K562 (cell line): ENCODE measurements around the gene TEX101. TPM values are rescaled to one million over a fixed set of nuclear protein-coding genes. Genes with fewer than 3 reads are reported as not detected.

Source experiments
- ATAC-seq: fragments of 200-7000 bp; cut with Tn5 transposase; 3 replicates; pipeline ENCODE4 v1.9.1; 2020; ENCODE audit warnings: moderate library complexity
- BruUV-seq: library from RNA; stranded (reverse); fragments of 400-500 nt; replicated peaks from 2 replicates; lab custom pipeline; 2021; lab: Mats Ljungman, UMichigan
- CTCF ChIA-PET: fragments of 300-600 bp; formaldehyde crosslinking; extraction: SDS; loops from one replicate; lab custom pipeline; 2021; ENCODE audit warnings: low intra/inter-chr PET ratio; lab: Yijun Ruan, JAX
- POLR2A ChIA-PET: fragments of 300-600, 350-650 bp; sonication (Branson Sonifier 250); formaldehyde crosslinking; extraction: SDS; loops from one replicate; lab custom pipeline; 2021; ENCODE audit warnings: antibody characterized with exemption, inconsistent platforms; lab: Yijun Ruan, JAX
- DNase-seq, 4 experiments: peaks; one replicate each; pipeline versions ENCODE4 v3.0.0 to v3.0.0-alpha.2; 2011 to 2018; ENCODE audit warnings: low spot score in 3 of 4, mixed read lengths in 3 of 4; ENCODE audit errors: extremely low read depth in 1 of 4
- FAIRE-seq: peaks from 2 replicates; lab custom pipeline; 2011; peaks lifted over from hg19 to GRCh38; lab: Jason Lieb, UNC
- H2AFZ ChIP-seq: 2 replicates; pipeline ENCODE4 v1.6.0; 2011; ENCODE audit warnings: low read depth, low read length, control low read depth, inconsistent platforms
- H3K27ac ChIP-seq: fragments of 200-600 bp; 3 replicates; pipeline ENCODE4 v1.8.0; 2011; ENCODE audit warnings: low read depth, mild to moderate bottlenecking, control low read depth, inconsistent platforms, low read length, moderate library complexity, mixed read lengths; ENCODE audit errors: extremely low read depth
- H3K27me3 ChIP-seq, 2 experiments: fragments of 300-600 bp in 1 of 2; 2 replicates in 1 of 2; 3 replicates in 1 of 2; pipeline versions ENCODE4 v1.6.0 to v1.8.0; 2011; ENCODE audit warnings: inconsistent platforms in 2 of 2, low read length in 2 of 2, mild to moderate bottlenecking in 1 of 2, mixed read lengths in 1 of 2, moderate library complexity in 1 of 2; ENCODE audit not compliant: control insufficient read depth in 2 of 2, insufficient read depth in 2 of 2
- H3K36me3 ChIP-seq: fragments of 300-600 bp; 3 replicates; pipeline ENCODE4 v1.8.0; 2011; ENCODE audit warnings: mild to moderate bottlenecking, low read length, inconsistent platforms; ENCODE audit not compliant: control insufficient read depth, insufficient read depth
- H3K4me1 ChIP-seq, 2 experiments: fragments of 200-600 bp in 1 of 2; replicated peaks in 1 of 2; 2 replicates in 1 of 2; 3 replicates in 1 of 2; pipeline versions ENCODE4 v1.5.1 to v1.8.0; 2011; ENCODE audit warnings: inconsistent platforms in 2 of 2, low read length in 2 of 2, mild to moderate bottlenecking in 1 of 2, mixed read lengths in 1 of 2, moderate library complexity in 1 of 2; ENCODE audit not compliant: control insufficient read depth in 2 of 2, insufficient read depth in 2 of 2
- H3K4me2 ChIP-seq: 2 replicates; pipeline ENCODE4 v1.6.1; 2011; ENCODE audit warnings: low read length, control low read depth, inconsistent platforms, mixed read lengths; ENCODE audit not compliant: insufficient read depth
- H3K4me3 ChIP-seq: fragments of 200-600 bp; sonication (generic), shearing (Covaris generic); 2 replicates; pipeline ENCODE4 v1.5.1; 2016; ENCODE audit warnings: control low read depth, inconsistent platforms
- H3K79me2 ChIP-seq: fragments of 200-600 bp; 3 replicates; pipeline ENCODE4 v1.8.0; 2011; ENCODE audit warnings: low read length, inconsistent platforms; ENCODE audit not compliant: control insufficient read depth, insufficient read depth
- H3K9ac ChIP-seq, 2 experiments: 2 replicates each; pipeline versions ENCODE4 v1.6.0 to v1.6.1; 2011; ENCODE audit warnings: low read depth in 2 of 2, low read length in 2 of 2, control low read depth in 1 of 2, inconsistent platforms in 1 of 2, mild to moderate bottlenecking in 1 of 2, mixed read lengths in 1 of 2; ENCODE audit not compliant: insufficient read depth in 1 of 2
- H3K9me1 ChIP-seq: one replicate; pipeline ENCODE4 v1.6.0; 2011; ENCODE audit warnings: inconsistent platforms, mild to moderate bottlenecking, low read length, moderate library complexity; ENCODE audit not compliant: control insufficient read depth, insufficient read depth
- H3K9me3 ChIP-seq: replicated peaks from 2 replicates; pipeline ENCODE4 v1.5.1; 2011; ENCODE audit warnings: low read depth, low read length, inconsistent platforms; ENCODE audit not compliant: control insufficient read depth, insufficient read depth
- H4K20me1 ChIP-seq: replicated peaks from 2 replicates; pipeline ENCODE4 v1.6.1; 2011; ENCODE audit warnings: low read length, inconsistent platforms, mixed read lengths; ENCODE audit not compliant: control insufficient read depth, insufficient read depth
- ARID1B ChIP-seq: fragments of 450-650 bp; IDR thresholded peaks from 2 replicates; pipeline ENCODE4 v1.6.1; 2016; ENCODE audit warnings: antibody characterized with exemption, mild to moderate bottlenecking, inconsistent platforms
- BACH1 ChIP-seq: fragments of 200-800 bp; sonication (Bioruptor generic); IDR thresholded peaks from 2 replicates; pipeline ENCODE4 v1.6.1; 2016; ENCODE audit warnings: missing genetic modification characterization, missing compliant biosample characterization
- CBFA2T2 ChIP-seq: fragments of 450-650 bp; conservative IDR thresholded peaks from 2 replicates; pipeline ENCODE4 v1.6.1; 2017; ENCODE audit warnings: mild to moderate bottlenecking
- DACH1 ChIP-seq: fragments of 450-650 bp; IDR thresholded peaks from 2 replicates; pipeline ENCODE4 v1.6.1; 2018; ENCODE audit not compliant: partially characterized antibody
- DPF2 ChIP-seq: fragments of 450-650 bp; IDR thresholded peaks from 2 replicates; pipeline ENCODE4 v1.6.1; 2016
- KAT2B ChIP-seq: IDR thresholded peaks from one replicate; pipeline ENCODE4 v1.6.1; 2012; ENCODE audit warnings: low read depth, mild to moderate bottlenecking, control low read depth, inconsistent platforms, low read length, moderate library complexity
- KDM1A ChIP-seq, 2 experiments: fragments of 450-650 bp; IDR thresholded peaks; 2 replicates each; pipeline ENCODE4 v1.6.1; 2016; ENCODE audit warnings: mild to moderate bottlenecking in 2 of 2
- MAFK ChIP-seq: IDR thresholded peaks from 2 replicates; pipeline ENCODE4 v1.6.1; 2011; ENCODE audit warnings: low read length, improper control_type of control experiment
- POLR2A ChIP-seq: fragments of 450-650 bp; conservative IDR thresholded peaks from 2 replicates; pipeline ENCODE4 v1.6.1; 2016
- SLC30A9 ChIP-seq: fragments of 250-450 bp; sonication (Bioruptor Pico); IDR thresholded peaks from 2 replicates; pipeline ENCODE4 v1.8.0; 2022; ENCODE audit warnings: mild to moderate bottlenecking, moderate library complexity
- SOX6 ChIP-seq: fragments of 450-650 bp; IDR thresholded peaks from 2 replicates; pipeline ENCODE4 v1.6.1; 2014; ENCODE audit warnings: mild to moderate bottlenecking
- SREBF2 ChIP-seq: sonication (generic); formaldehyde crosslinking; IDR thresholded peaks from 2 replicates; pipeline ENCODE4 v1.4.0; 2020; ENCODE audit warnings: mild to moderate bottlenecking, missing genetic modification reagents
- TBP ChIP-seq: optimal IDR thresholded peaks from 2 replicates; pipeline ENCODE3; 2011; ENCODE audit warnings: low read depth, low read length, improper control_type of control experiment
- TFAM ChIP-seq: fragments of 250-450 bp; sonication (Bioruptor Pico); conservative IDR thresholded peaks from 2 replicates; pipeline ENCODE4 v1.5.0; 2021; ENCODE audit warnings: mild to moderate bottlenecking, moderate library complexity
- ZNF121 ChIP-seq: sonication (generic); formaldehyde crosslinking; conservative IDR thresholded peaks from 2 replicates; pipeline ENCODE4 v1.8.0; 2022; ENCODE audit warnings: missing genetic modification reagents
- ZNF143 ChIP-seq: sonication (generic); formaldehyde crosslinking; IDR thresholded peaks from 2 replicates; pipeline ENCODE4 v1.9.0; 2022; ENCODE audit warnings: mild to moderate bottlenecking, missing genetic modification reagents
- ZNF239 ChIP-seq: fragments of 250-450 bp; sonication (Bioruptor Pico); IDR thresholded peaks from 2 replicates; pipeline ENCODE4 v1.4.0; 2020; ENCODE audit warnings: mild to moderate bottlenecking
- ZNF354B ChIP-seq: fragments of 250-450 bp; sonication (Bioruptor Pico); IDR thresholded peaks from 2 replicates; pipeline ENCODE4 v1.4.0; 2020
- ZNF444 ChIP-seq: fragments of 250-450 bp; sonication (Bioruptor Pico); IDR thresholded peaks from 2 replicates; pipeline ENCODE4 v1.4.0; 2020; ENCODE audit warnings: mild to moderate bottlenecking, moderate library complexity
- ZNF561 ChIP-seq: fragments of 450-650 bp; formaldehyde crosslinking; conservative IDR thresholded peaks from 2 replicates; pipeline ENCODE4 v1.4.0; 2020; ENCODE audit warnings: mild to moderate bottlenecking, moderate library complexity
- ZNF707 ChIP-seq: fragments of 250-450 bp; sonication (Bioruptor Pico); conservative IDR thresholded peaks from 2 replicates; pipeline ENCODE4 v1.8.0; 2022; ENCODE audit warnings: inconsistent platforms, mild to moderate bottlenecking, moderate library complexity
- WGBS: fragments of 100-300 bp; shearing (Covaris generic); methylation state at CpG from one replicate; pipeline ENCODE4 v1.1.6; 2016; ENCODE audit warnings: low coverage, mixed read lengths; ENCODE audit not compliant: insufficient coverage; ENCODE audit errors: missing lambda C conversion rate; 5-methylcytosine and 5-hydroxymethylcytosine counted together
- in situ Hi-C: fragments of 300-500 bp; cut with MboI; formaldehyde crosslinking; loops from 4 replicates; pipeline ENCODE4 v1.15.0; 2018; ENCODE audit warnings: inconsistent platforms, mixed read lengths
- intact Hi-C: fragments of 100-400 bp; cut with micrococcal nuclease; formaldehyde crosslinking; loops from 2 replicates; pipeline ENCODE4 v1.14.2; 2022
- polyA plus RNA-seq, 8 experiments: library from polyadenylated mRNA; depleted of rRNA in 4 of 8; stranded (reverse) in 5 of 8; unstranded in 3 of 8; fragments of >200 nt; fragmentation: Nextera tagmentation in 2 of 8; fragmentation: Illumina TruSeq in 1 of 8; extraction: Ambion mirVana in 2 of 8; extraction: Trizol in 1 of 8; gene quantifications; 2 replicates each; pipeline versions ENCODE4 v1.2.1 to v1.2.3, GENCODE V29; 2011 to 2014; ENCODE audit warnings: inconsistent platforms in 1 of 8, missing spikeins in 1 of 8
- total RNA-seq, 7 experiments: library from RNA; depleted of rRNA in 6 of 7; stranded (reverse); fragments of >200 nt in 6 of 7; fragmentation: Illumina TruSeq in 2 of 7; extraction: Trizol in 2 of 7; gene quantifications; 2 replicates each; pipeline versions ENCODE4 v1.2.1 to v1.2.3, GENCODE V29; 2011 to 2021; ENCODE audit warnings: low replicate concordance in 1 of 7
- TF ChIP-seq, protein P1 (sequence below): fragments of 450-650 bp; IDR thresholded peaks from 2 replicates; pipeline ENCODE4 v1.6.1; 2016
- TF ChIP-seq, protein P2 (sequence below): fragments of 450-650 bp; formaldehyde crosslinking; IDR thresholded peaks from 2 replicates; pipeline ENCODE4 v1.4.0; 2020; ENCODE audit warnings: mild to moderate bottlenecking, mixed read lengths
- TF ChIP-seq, protein P3 (sequence below): conservative IDR thresholded peaks from 2 replicates; pipeline ENCODE4 v1.6.1; 2011; ENCODE audit warnings: low read depth, mild to moderate bottlenecking, low read length; ENCODE audit not compliant: control insufficient read depth

Gene TEX101
- total and polyA plus RNA-seq, 9 of the 15 experiments (the other 6 are each of a cell fraction or from before 2014, with no cell fraction given) = 0.10 to 0.36 (median 0.14) TPM; not detected in 6

DNA sequence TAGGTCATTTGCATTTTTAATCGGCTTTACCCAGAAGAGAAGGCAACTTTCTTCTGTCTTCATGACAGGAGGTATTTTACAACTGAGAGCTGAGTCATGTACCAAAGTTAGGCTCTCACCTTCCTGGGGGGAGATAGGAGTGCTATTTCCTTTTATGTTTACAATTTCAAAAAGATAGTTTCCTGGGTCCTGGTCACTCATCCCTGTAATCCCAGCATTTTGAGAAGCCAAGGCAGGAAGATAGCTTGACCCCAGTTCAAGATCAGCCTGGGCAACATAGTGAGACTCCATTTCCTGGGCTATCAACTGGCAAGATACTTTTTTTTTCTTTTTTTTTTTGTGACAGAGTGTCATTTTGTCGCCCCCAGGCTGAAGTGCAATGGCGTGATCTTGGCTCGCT lies 43.1 kb downstream of the TEX101 start:
- no peaks in the 10 kb centered on the region for H3K79me2 ChIP-seq
- intact Hi-C loops (no loop called here), in situ Hi-C loops (no loop called here)
- no peaks in the 10 kb centered on the region for H3K9me1 ChIP-seq
- ChIA-PET CTCF (no interaction called here), POLR2A (interaction anchor here (0.6 to 1.2 kb wide), 3 partner anchors 9 to 802 kb away, joined by 3 to 4 read pairs (median 3); no protein-coding TSS in a partner anchor)
- no peak overlapping the region for H3K27ac ChIP-seq
- H2AFZ ChIP-seq = peak overlapping the region; percentile 62
- peak overlapping the region in 1 of 2 experiments; percentile 62; a peak in 1 of 4 replicates for H3K9ac ChIP-seq
- BruUV-seq = no TSS peak
- H3K4me1 ChIP-seq = peaks cover 7 to 11% of the 10 kb centered on the region in 2 experiments; a peak in 3 of 5 replicates
- DNase-seq = peak in 2 of 4 experiments; percentile 51
- H3K9me3 ChIP-seq = no peaks in the 10 kb centered on the region
- no peaks in the 10 kb centered on the region for H3K36me3 ChIP-seq
- peak; percentile 80 for FAIRE-seq
- no peak overlapping the region for H3K4me2 ChIP-seq
- no peaks in the 10 kb centered on the region for H4K20me1 ChIP-seq
- no peak overlapping the region for H3K4me3 ChIP-seq
- 15% methylated on average over 4 of the region's 4 CpGs for WGBS
- peaks cover 17 to 18% of the 10 kb centered on the region in 2 experiments; a peak in 4 of 5 replicates for H3K27me3 ChIP-seq
- peak; percentile 71 for ATAC-seq
- TF ChIP-seq ZNF121 = 0 out of 2 replicates have a peak, but pooled peaks have one; percentile 32
- TF ChIP-seq, protein P1, sequence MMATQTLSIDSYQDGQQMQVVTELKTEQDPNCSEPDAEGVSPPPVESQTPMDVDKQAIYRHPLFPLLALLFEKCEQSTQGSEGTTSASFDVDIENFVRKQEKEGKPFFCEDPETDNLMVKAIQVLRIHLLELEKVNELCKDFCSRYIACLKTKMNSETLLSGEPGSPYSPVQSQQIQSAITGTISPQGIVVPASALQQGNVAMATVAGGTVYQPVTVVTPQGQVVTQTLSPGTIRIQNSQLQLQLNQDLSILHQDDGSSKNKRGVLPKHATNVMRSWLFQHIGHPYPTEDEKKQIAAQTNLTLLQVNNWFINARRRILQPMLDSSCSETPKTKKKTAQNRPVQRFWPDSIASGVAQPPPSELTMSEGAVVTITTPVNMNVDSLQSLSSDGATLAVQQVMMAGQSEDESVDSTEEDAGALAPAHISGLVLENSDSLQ = peak; percentile 18; the same call in 1 of the 2 replicates
- TF ChIP-seq, protein P2, sequence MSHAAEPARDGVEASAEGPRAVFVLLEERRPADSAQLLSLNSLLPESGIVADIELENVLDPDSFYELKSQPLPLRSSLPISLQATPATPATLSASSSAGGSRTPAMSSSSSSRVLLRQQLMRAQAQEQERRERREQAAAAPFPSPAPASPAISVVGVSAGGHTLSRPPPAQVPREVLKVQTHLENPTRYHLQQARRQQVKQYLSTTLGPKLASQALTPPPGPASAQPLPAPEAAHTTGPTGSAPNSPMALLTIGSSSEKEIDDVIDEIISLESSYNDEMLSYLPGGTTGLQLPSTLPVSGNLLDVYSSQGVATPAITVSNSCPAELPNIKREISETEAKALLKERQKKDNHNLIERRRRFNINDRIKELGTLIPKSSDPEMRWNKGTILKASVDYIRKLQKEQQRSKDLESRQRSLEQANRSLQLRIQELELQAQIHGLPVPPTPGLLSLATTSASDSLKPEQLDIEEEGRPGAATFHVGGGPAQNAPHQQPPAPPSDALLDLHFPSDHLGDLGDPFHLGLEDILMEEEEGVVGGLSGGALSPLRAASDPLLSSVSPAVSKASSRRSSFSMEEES (CRISPR knock-in tag) = no peak
- TF ChIP-seq KAT2B = no peak
- TF ChIP-seq MAFK = peak; percentile 43; the same call in 1 of the 2 replicates
- no peak for TF ChIP-seq ZNF707 (CRISPR knock-in tag)
- TF ChIP-seq SOX6 = no peak
- TF ChIP-seq TFAM = no peak
- no peak for TF ChIP-seq SLC30A9
- 0 out of 2 replicates have a peak, but pooled peaks have one; percentile 7 for TF ChIP-seq CBFA2T2
- TF ChIP-seq ZNF239 (CRISPR knock-in tag) = no peak
- TF ChIP-seq, protein P3, sequence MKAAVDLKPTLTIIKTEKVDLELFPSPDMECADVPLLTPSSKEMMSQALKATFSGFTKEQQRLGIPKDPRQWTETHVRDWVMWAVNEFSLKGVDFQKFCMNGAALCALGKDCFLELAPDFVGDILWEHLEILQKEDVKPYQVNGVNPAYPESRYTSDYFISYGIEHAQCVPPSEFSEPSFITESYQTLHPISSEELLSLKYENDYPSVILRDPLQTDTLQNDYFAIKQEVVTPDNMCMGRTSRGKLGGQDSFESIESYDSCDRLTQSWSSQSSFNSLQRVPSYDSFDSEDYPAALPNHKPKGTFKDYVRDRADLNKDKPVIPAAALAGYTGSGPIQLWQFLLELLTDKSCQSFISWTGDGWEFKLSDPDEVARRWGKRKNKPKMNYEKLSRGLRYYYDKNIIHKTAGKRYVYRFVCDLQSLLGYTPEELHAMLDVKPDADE = no peak
- TF ChIP-seq ARID1B = peak; percentile 59
- peak; percentile 70; the same call in 1 of the 2 replicates for TF ChIP-seq DPF2
- TF ChIP-seq ZNF354B (CRISPR knock-in tag) = no peak
- TF ChIP-seq DACH1 = no peak
- no peak for TF ChIP-seq SREBF2 (CRISPR knock-in tag)
- TF ChIP-seq ZNF561 (CRISPR knock-in tag) = no peak
- TF ChIP-seq TBP = no peak
- no peak for TF ChIP-seq ZNF143 (CRISPR knock-in tag)
- no peak for TF ChIP-seq BACH1 (tag)
- no peak for TF ChIP-seq KDM1A (IDR thresholded peaks at IDR 0.05)
- TF ChIP-seq POLR2A = no peak
- TF ChIP-seq ZNF444 (CRISPR knock-in tag) = no peak
